Liver (tissue), 9 donors: ENCODE data around the gene FKBP5. TPM values are rescaled to one million over a fixed set of nuclear protein-coding genes. Genes with fewer than 3 reads are reported as not detected.

Experiments
- DNase-seq: peaks from one replicate; pipeline ENCODE4 v3.0.0-alpha.2; 2017; ENCODE audit warnings: low spot score
- H3K27ac ChIP-seq, 2 donors: one replicate each; pipeline ENCODE4 v1.7.0; 2013; ENCODE audit warnings: inconsistent platforms in 2 of 2, low read length in 2 of 2, control low read depth in 1 of 2, low read depth in 1 of 2, mild to moderate bottlenecking in 1 of 2
- H3K27me3 ChIP-seq, 4 donors: one replicate each; pipeline versions ENCODE4 v1.6.1 to v1.7.0; 2013; ENCODE audit warnings: low read length in 3 of 4, inconsistent platforms in 1 of 4, mild to moderate bottlenecking in 1 of 4, moderate library complexity in 1 of 4; ENCODE audit not compliant: control insufficient read depth in 4 of 4, insufficient read depth in 4 of 4
- H3K36me3 ChIP-seq, 4 donors: one replicate each; pipeline versions ENCODE4 v1.6.1 to v1.7.0; 2013; ENCODE audit warnings: low read length in 3 of 4, mild to moderate bottlenecking in 3 of 4, low read depth in 1 of 4, moderate library complexity in 1 of 4; ENCODE audit not compliant: control insufficient read depth in 4 of 4, insufficient read depth in 3 of 4
- H3K4me1 ChIP-seq, 4 donors: one replicate each; pipeline versions ENCODE4 v1.6.1 to v1.7.0; 2013; ENCODE audit warnings: low read length in 3 of 4, mild to moderate bottlenecking in 3 of 4, moderate library complexity in 1 of 4; ENCODE audit not compliant: control insufficient read depth in 4 of 4, insufficient read depth in 4 of 4
- H3K4me3 ChIP-seq, 3 donors: one replicate each; pipeline versions ENCODE4 v1.6.1 to v1.7.0; 2013; ENCODE audit warnings: low read length in 3 of 3, control low read depth in 1 of 3, low read depth in 1 of 3, mild to moderate bottlenecking in 1 of 3
- H3K9ac ChIP-seq, 2 donors: one replicate each; pipeline ENCODE4 v1.7.0; 2013; ENCODE audit warnings: low read length in 2 of 2, mild to moderate bottlenecking in 2 of 2, moderate library complexity in 2 of 2, control low read depth in 1 of 2, low read depth in 1 of 2
- H3K9me3 ChIP-seq, 4 donors: one replicate each; pipeline versions ENCODE4 v1.6.1 to v1.7.0; 2013; ENCODE audit warnings: low read length in 3 of 4; ENCODE audit not compliant: control insufficient read depth in 4 of 4
- ATF3 ChIP-seq: IDR thresholded peaks from 2 replicates; pipeline ENCODE4 v1.6.1; 2016; ENCODE audit warnings: antibody characterized with exemption
- CTCF ChIP-seq: fragments of 150-350 bp; IDR thresholded peaks from 2 replicates; pipeline ENCODE4 v1.5.1; 2017; ENCODE audit warnings: improper control_type of control experiment, low read depth, low read length; ENCODE audit not compliant: missing input control
- FOXA1 ChIP-seq: IDR thresholded peaks from 2 replicates; pipeline ENCODE4 v1.6.1; 2016; ENCODE audit warnings: antibody characterized with exemption
- GABPA ChIP-seq, 2 donors: IDR thresholded peaks in 1 of 2; conservative IDR thresholded peaks in 1 of 2; 2 replicates each; pipeline ENCODE4 v1.6.1; 2016; ENCODE audit warnings: antibody characterized with exemption in 2 of 2, mild to moderate bottlenecking in 1 of 2, moderate library complexity in 1 of 2
- HNF4A ChIP-seq, 2 donors: conservative IDR thresholded peaks; 2 replicates each; pipeline ENCODE4 v1.6.1; 2016; ENCODE audit warnings: antibody characterized with exemption in 2 of 2, mild to moderate bottlenecking in 2 of 2
- HNF4G ChIP-seq: IDR thresholded peaks from 2 replicates; pipeline ENCODE4 v1.6.1; 2016; ENCODE audit warnings: antibody characterized with exemption
- JUND ChIP-seq, 2 donors: IDR thresholded peaks; 2 replicates each; pipeline ENCODE4 v1.6.1; 2016; ENCODE audit warnings: antibody characterized with exemption in 2 of 2
- NR2F2 ChIP-seq: IDR thresholded peaks from 2 replicates; pipeline ENCODE4 v1.6.1; 2016; ENCODE audit warnings: antibody characterized with exemption
- RAD21 ChIP-seq, 2 donors: IDR thresholded peaks; 2 replicates each; pipeline ENCODE4 v1.6.1; 2016; ENCODE audit warnings: antibody characterized with exemption in 2 of 2, mild to moderate bottlenecking in 2 of 2
- RXRA ChIP-seq, 2 donors: IDR thresholded peaks; 2 replicates each; pipeline ENCODE4 v1.6.1; 2017 to 2018; ENCODE audit warnings: antibody characterized with exemption in 2 of 2, mild to moderate bottlenecking in 1 of 2
- SP1 ChIP-seq: IDR thresholded peaks from 2 replicates; pipeline ENCODE4 v1.6.1; 2018; ENCODE audit warnings: antibody characterized with exemption, mild to moderate bottlenecking
- YY1 ChIP-seq: IDR thresholded peaks from 2 replicates; pipeline ENCODE4 v1.6.1; 2016; ENCODE audit warnings: antibody characterized with exemption, mild to moderate bottlenecking
- ZBTB33 ChIP-seq: IDR thresholded peaks from 2 replicates; pipeline ENCODE4 v1.6.1; 2016; ENCODE audit warnings: antibody characterized with exemption
- WGBS: extraction: QIAGEN DNeasy Blood & Tissue Kit; methylation state at CpG from one replicate; pipeline ENCODE4 v1.1.7; 2013; 5-methylcytosine and 5-hydroxymethylcytosine counted together
- polyA plus RNA-seq, 2 donors: library from polyadenylated mRNA; stranded (reverse) in 1 of 2; unstranded in 1 of 2; fragments of 200-250 nt in 1 of 2; fragments of >200 nt in 1 of 2; fragmentation: Nextera tagmentation in 1 of 2; extraction: Ambion mirVana in 1 of 2; gene quantifications; one replicate each; pipeline versions ENCODE4 v1.2.1 to v1.2.3, GENCODE V29; 2013 to 2015
- total RNA-seq, 2 donors: library from RNA; depleted of rRNA; stranded (reverse); fragments of >200 nt; gene quantifications; one replicate each; pipeline ENCODE4 v1.2.3, GENCODE V29; 2014
- donor health status: healthy.
- donor health status: healthy.
- donor health status: healthy.
- donor health status: healthy.
- donor health status: healthy.

FKBP5 gene
- total and polyA plus RNA-seq, 4 donors, result 10.3 to 132 (median 63.7) TPM

DNA sequence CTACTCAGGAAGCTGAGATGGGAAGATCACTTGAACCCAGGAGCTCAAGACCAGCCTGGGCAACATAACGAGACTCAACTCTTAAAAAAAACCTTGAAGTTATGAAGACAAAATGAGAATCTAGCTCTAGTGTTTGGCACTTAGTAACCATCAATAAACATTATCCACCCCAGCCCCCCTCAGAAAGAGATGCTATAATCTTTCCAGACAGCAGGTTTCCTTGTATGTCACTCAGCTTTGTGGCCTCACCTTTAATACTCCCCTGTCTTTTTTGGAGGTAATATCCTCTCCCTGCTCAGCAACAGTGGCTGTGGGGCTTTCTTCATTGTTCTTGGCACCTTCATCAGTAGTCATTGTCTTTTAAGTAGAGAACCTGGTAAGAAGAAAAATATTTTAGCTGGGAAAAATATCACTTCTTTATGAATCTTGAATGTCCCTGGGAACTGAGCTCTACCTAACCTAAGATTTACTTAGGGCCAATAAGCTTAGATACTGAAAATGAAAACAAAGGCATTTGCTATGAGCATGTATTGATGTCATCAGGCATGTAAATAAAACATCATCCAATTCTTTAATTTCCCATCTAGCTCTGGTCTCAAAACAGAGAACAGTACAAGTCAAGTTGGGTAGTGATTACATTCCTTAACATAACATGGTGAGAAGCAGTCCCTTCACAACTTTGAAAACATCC, 46.1 kb downstream of the FKBP5 start (continued):
- TF ChIP-seq ZBTB33, result no peak
- no peak for TF ChIP-seq NR2F2
- TF ChIP-seq FOXA1, result no peak
- no peak for TF ChIP-seq YY1
- TF ChIP-seq SP1, result no peak
- TF ChIP-seq ATF3, result no peak
- no peak for TF ChIP-seq JUND (IDR thresholded peaks at IDR 0.05)

GRCh38 chr6:35640017-35640664, 48.6 kb downstream of the FKBP5 start:
- DNase-seq, result no peak
- Histone ChIP-seq H3K27me3 (no peaks in the 10 kb centered on the region), H3K27ac (no peak overlapping the region), H3K4me3 (no peak overlapping the region), H3K36me3 (peaks cover 12 to 60% (median 50%) of the 10 kb centered on the region in 4 donors), H3K9me3 (no peaks in the 10 kb centered on the region), H3K9ac (no peak overlapping the region), H3K4me1 (peaks cover 0 to 3% (median 0%) of the 10 kb centered on the region in 4 donors)
- TF ChIP-seq ATF3, result no peak
- TF ChIP-seq GABPA (IDR thresholded peaks at IDR 0.05 in 1 of 2, conservative IDR thresholded peaks at IDR 0.05 in 1 of 2), result no peak
- TF ChIP-seq CTCF, result no peak
- TF ChIP-seq HNF4G, result no peak
- no peak for TF ChIP-seq ZBTB33
- TF ChIP-seq NR2F2, result no peak
- TF ChIP-seq HNF4A (conservative IDR thresholded peaks at IDR 0.05), result no peak
- TF ChIP-seq RAD21 (IDR thresholded peaks at IDR 0.05), result no peak
- no peak for TF ChIP-seq RXRA (IDR thresholded peaks at IDR 0.05)
- no peak for TF ChIP-seq SP1
- TF ChIP-seq FOXA1, result no peak
- TF ChIP-seq JUND (IDR thresholded peaks at IDR 0.05), result no peak
- WGBS, result 94% methylated on average over 6 of the region's 6 CpGs
